H9 (cell line): ENCODE results near the gene EIF3B. TPM values are rescaled to one million over a fixed set of nuclear protein-coding genes. Genes with fewer than 3 reads are reported as not detected.

Experiments
- DNase-seq: peaks from one replicate; pipeline ENCODE4 v3.0.0-alpha.2; 2017
- H2AFZ ChIP-seq: one replicate; pipeline ENCODE4 v1.6.1; 2013; ENCODE audit warnings: mild to moderate bottlenecking, low read length, control low read depth, moderate library complexity
- H2AK5ac ChIP-seq: 2 replicates; pipeline ENCODE4 v1.6.1; 2013; ENCODE audit warnings: low read length, control low read depth, mixed read lengths; ENCODE audit not compliant: insufficient read length
- H2BK120ac ChIP-seq: one replicate; pipeline ENCODE4 v1.6.1; 2013; ENCODE audit warnings: low read depth, mild to moderate bottlenecking, low read length, control low read depth, inconsistent platforms; ENCODE audit not compliant: poor library complexity, severe bottlenecking
- H2BK12ac ChIP-seq: 2 replicates; pipeline ENCODE4 v1.6.1; 2013; ENCODE audit warnings: low read length, control low read depth, mixed read lengths, low read depth; ENCODE audit not compliant: insufficient read length
- H2BK15ac ChIP-seq: 2 replicates; pipeline ENCODE4 v1.6.1; 2013; ENCODE audit warnings: low read depth, low read length, control low read depth
- H2BK20ac ChIP-seq: one replicate; pipeline ENCODE4 v1.6.1; 2013; ENCODE audit warnings: low read depth, mild to moderate bottlenecking, low read length, control low read depth, inconsistent platforms; ENCODE audit not compliant: poor library complexity, severe bottlenecking
- H2BK5ac ChIP-seq: 2 replicates; pipeline ENCODE4 v1.6.1; 2013; ENCODE audit warnings: low read length, control low read depth, mixed read lengths; ENCODE audit not compliant: insufficient read length
- H3K14ac ChIP-seq: 2 replicates; pipeline ENCODE4 v1.6.1; 2013; ENCODE audit warnings: low read length, control low read depth; ENCODE audit not compliant: insufficient read depth
- H3K18ac ChIP-seq: 2 replicates; pipeline ENCODE4 v1.6.1; 2013; ENCODE audit warnings: low read depth, mild to moderate bottlenecking, mixed read lengths, low read length, control low read depth; ENCODE audit not compliant: insufficient read length
- H3K23ac ChIP-seq: 2 replicates; pipeline ENCODE4 v1.6.1; 2013; ENCODE audit warnings: low read length, control low read depth, mixed read lengths, low read depth; ENCODE audit not compliant: insufficient read length
- H3K23me2 ChIP-seq: 2 replicates; pipeline ENCODE4 v1.6.1; 2013; ENCODE audit warnings: low read depth, mild to moderate bottlenecking, mixed read lengths, low read length, control low read depth; ENCODE audit not compliant: insufficient read length, poor library complexity, severe bottlenecking
- H3K27ac ChIP-seq: 2 replicates; pipeline ENCODE4 v1.5.1; 2013; ENCODE audit warnings: low read length, control low read depth, mixed read lengths, low read depth; ENCODE audit not compliant: insufficient read length
- H3K27me3 ChIP-seq: 2 replicates; pipeline ENCODE4 v1.6.1; 2013; ENCODE audit warnings: low read length, control low read depth, inconsistent platforms; ENCODE audit not compliant: insufficient read depth
- H3K4ac ChIP-seq: 2 replicates; pipeline ENCODE4 v1.6.1; 2013; ENCODE audit warnings: low read depth, mild to moderate bottlenecking, control low read depth, inconsistent platforms, low read length, moderate library complexity
- H3K4me1 ChIP-seq: 2 replicates; pipeline ENCODE4 v1.6.1; 2013; ENCODE audit warnings: low read length, control low read depth, inconsistent platforms; ENCODE audit not compliant: insufficient read depth
- H3K4me2 ChIP-seq: 2 replicates; pipeline ENCODE4 v1.6.1; 2013; ENCODE audit warnings: low read length, control low read depth, mixed read lengths; ENCODE audit not compliant: insufficient read length, insufficient read depth
- H3K56ac ChIP-seq: 2 replicates; pipeline ENCODE4 v1.6.1; 2013; ENCODE audit warnings: low read depth, mild to moderate bottlenecking, mixed read lengths, low read length, control low read depth; ENCODE audit not compliant: insufficient read length
- H3K79me1 ChIP-seq: 2 replicates; pipeline ENCODE4 v1.6.1; 2013; ENCODE audit warnings: low read depth, mild to moderate bottlenecking, moderate library complexity, low read length, control low read depth, inconsistent platforms; ENCODE audit not compliant: insufficient read depth, poor library complexity, severe bottlenecking
- H3K79me2 ChIP-seq: 2 replicates; pipeline ENCODE4 v1.6.1; 2013; ENCODE audit warnings: low read length, control low read depth, inconsistent platforms; ENCODE audit not compliant: insufficient read depth
- H3K9ac ChIP-seq: 2 replicates; pipeline ENCODE4 v1.6.1; 2013; ENCODE audit warnings: low read length, control low read depth, mixed read lengths; ENCODE audit not compliant: insufficient read length; ENCODE audit errors: extremely low read depth
- H3K9me3 ChIP-seq: one replicate; pipeline ENCODE4 v1.6.1; 2013; ENCODE audit warnings: low read depth, low read length, inconsistent platforms; ENCODE audit not compliant: control insufficient read depth
- H3T11ph ChIP-seq: one replicate; pipeline ENCODE4 v1.6.1; 2013; ENCODE audit warnings: mild to moderate bottlenecking, low read length, control low read depth, inconsistent platforms
- H4K20me1 ChIP-seq: one replicate; pipeline ENCODE4 v1.6.1; 2013; ENCODE audit not compliant: control insufficient read depth, insufficient read length, insufficient read depth
- H4K5ac ChIP-seq: 2 replicates; pipeline ENCODE4 v1.6.1; 2013; ENCODE audit warnings: low read depth, mild to moderate bottlenecking, mixed read lengths, low read length, control low read depth; ENCODE audit not compliant: insufficient read length
- H4K8ac ChIP-seq: replicated peaks from 2 replicates; pipeline ENCODE4 v1.6.1; 2013; ENCODE audit warnings: low read length, control low read depth, mixed read lengths, low read depth; ENCODE audit not compliant: insufficient read length
- H4K91ac ChIP-seq: 2 replicates; pipeline ENCODE4 v1.6.1; 2013; ENCODE audit warnings: low read depth, mild to moderate bottlenecking, moderate library complexity, mixed read lengths, low read length, control low read depth; ENCODE audit not compliant: insufficient read length
- H3K27ac Mint-ChIP-seq, 3 experiments: 2 replicates in 2 of 3; 3 replicates in 1 of 3; pipeline ENCODE4 v1.8.0; 2020 to 2021; ENCODE audit warnings: mixed read lengths in 3 of 3, mild to moderate bottlenecking in 1 of 3, moderate library complexity in 1 of 3
- H3K27me3 Mint-ChIP-seq: 2 replicates; pipeline ENCODE4 v1.8.0; 2021; ENCODE audit warnings: low read depth, mild to moderate bottlenecking, moderate library complexity, mixed read lengths
- H3K36me3 Mint-ChIP-seq, 3 experiments: 2 replicates in 2 of 3; 3 replicates in 1 of 3; pipeline ENCODE4 v1.8.0; 2020 to 2021; ENCODE audit warnings: low read depth in 3 of 3, mixed read lengths in 3 of 3; ENCODE audit not compliant: insufficient read depth in 1 of 3
- H3K4me1 Mint-ChIP-seq, 2 experiments: 2 replicates each; pipeline ENCODE4 v1.8.0; 2020; ENCODE audit warnings: mixed read lengths in 2 of 2
- H3K4me3 Mint-ChIP-seq, 2 experiments: 2 replicates in 1 of 2; 3 replicates in 1 of 2; pipeline ENCODE4 v1.8.0; 2020 to 2021; ENCODE audit warnings: mild to moderate bottlenecking in 2 of 2, mixed read lengths in 2 of 2, moderate library complexity in 1 of 2
- H3K9me3 Mint-ChIP-seq, 2 experiments: 2 replicates in 1 of 2; 3 replicates in 1 of 2; pipeline ENCODE4 v1.8.0; 2020; ENCODE audit warnings: mild to moderate bottlenecking in 2 of 2, mixed read lengths in 2 of 2, moderate library complexity in 1 of 2
- CTCF ChIP-seq: fragments of 200-600 bp; sonication (generic); conservative IDR thresholded peaks from 3 replicates; pipeline ENCODE4 v1.8.0; 2021; ENCODE audit warnings: antibody characterized with exemption, mild to moderate bottlenecking
- WGBS: extraction: QIAGEN DNeasy Blood & Tissue Kit; methylation state at CpG from one replicate; pipeline ENCODE4 v1.1.7; 2013; ENCODE audit warnings: missing lambda C conversion rate, low lambda C conversion rate, mixed read lengths; ENCODE audit not compliant: insufficient read length; ENCODE audit errors: extremely low coverage; 5-methylcytosine and 5-hydroxymethylcytosine counted together
- total RNA-seq: library from RNA; stranded (reverse); gene quantifications from 2 replicates; pipeline ENCODE4 v1.2.1, GENCODE V29; 2021

EIF3B gene
- total RNA-seq, 1 experiment from 2014 or later: 337 TPM

- Histone ChIP-seq H3K23ac (no peak overlapping the region), H3K27ac (no peak overlapping the region), H3T11ph (no peak overlapping the region), H2BK15ac (no peak overlapping the region), H3K56ac (no peak overlapping the region), H3K9ac (no peak overlapping the region), H3K9me3 (no peaks in the 10 kb centered on the region), H3K79me2 (peaks cover 52% of the 10 kb centered on the region), H4K91ac (no peak overlapping the region), H3K4me2 (no peak overlapping the region), H3K4ac (no peak overlapping the region), H3K14ac (no peak overlapping the region), H2AK5ac (no peak overlapping the region), H2BK12ac (no peak overlapping the region), H2BK5ac (no peak overlapping the region), H4K8ac (no peak overlapping the region), H2AFZ (no peak overlapping the region), H2BK120ac (no peak overlapping the region), H3K23me2 (peaks cover 3% of the 10 kb centered on the region), H4K5ac (no peak overlapping the region), H3K79me1 (no peaks in the 10 kb centered on the region), H3K4me1 (no peaks in the 10 kb centered on the region), H2BK20ac (no peak overlapping the region), H4K20me1 (no peaks in the 10 kb centered on the region), H3K18ac (no peak overlapping the region), H3K27me3 (no peaks in the 10 kb centered on the region)
- Mint-ChIP-seq H3K4me3 (no peak overlapping the region), H3K27me3 (no peaks in the 10 kb centered on the region), H3K27ac (peak overlapping the region in 2 of 3 experiments; percentile 32 to 82; a peak in 3 of 7 replicates), H3K4me1 (peaks cover 12 to 24% of the 10 kb centered on the region in 2 experiments), H3K36me3 (peaks cover 48 to 82% (median 65%) of the 10 kb centered on the region in 3 experiments), H3K9me3 (no peaks in the 10 kb centered on the region; a peak in 1 of 5 replicates)
- DNase-seq: no peak
- no peak for TF ChIP-seq CTCF
- no CpG with 5 or more reads among the region's 8 CpGs for WGBS
Measured at GRCh38 chr7:2358968-2359527, 4.4 kb downstream of the EIF3B start.
